Glutamatergic neuron (in vitro differentiated cells): ENCODE measurements around the gene PDRG1. TPM values are rescaled to one million over a fixed set of nuclear protein-coding genes. Genes with fewer than 3 reads are reported as not detected.

Experiments
- DNase-seq: peaks from one replicate; pipeline ENCODE4 v3.0.0; 2022
- H3K27ac Mint-ChIP-seq: one replicate; pipeline ENCODE4 v1.8.0; 2020; ENCODE audit warnings: mild to moderate bottlenecking, mixed read lengths, inconsistent platforms; ENCODE audit not compliant: unreplicated experiment
- H3K27me3 Mint-ChIP-seq: one replicate; pipeline ENCODE4 v1.8.0; 2020; ENCODE audit warnings: mild to moderate bottlenecking, moderate library complexity, mixed read lengths, inconsistent platforms; ENCODE audit not compliant: unreplicated experiment
- H3K36me3 Mint-ChIP-seq: one replicate; pipeline ENCODE4 v1.8.0; 2020; ENCODE audit warnings: mild to moderate bottlenecking, mixed read lengths, inconsistent platforms; ENCODE audit not compliant: unreplicated experiment
- H3K4me1 Mint-ChIP-seq: one replicate; pipeline ENCODE4 v1.8.0; 2020; ENCODE audit warnings: mild to moderate bottlenecking, low read depth, mixed read lengths, inconsistent platforms; ENCODE audit not compliant: unreplicated experiment
- H3K4me3 Mint-ChIP-seq: one replicate; pipeline ENCODE4 v1.8.0; 2020; ENCODE audit warnings: mild to moderate bottlenecking, mixed read lengths, inconsistent platforms; ENCODE audit not compliant: unreplicated experiment
- H3K9me3 Mint-ChIP-seq: one replicate; pipeline ENCODE4 v1.8.0; 2020; ENCODE audit warnings: mild to moderate bottlenecking, moderate library complexity, mixed read lengths, inconsistent platforms; ENCODE audit not compliant: unreplicated experiment
- CTCF ChIP-seq: fragments of 200-600 bp; sonication (generic); IDR thresholded peaks from one replicate; pipeline ENCODE4 v1.5.0; 2021; ENCODE audit not compliant: partially characterized antibody, unreplicated experiment
- long read RNA-seq: library from polyadenylated mRNA; unstranded; transcript quantifications from one replicate; pipeline ENCODE4 v2.0.0, GENCODE V29; 2020; ENCODE audit not compliant: unreplicated experiment
- total RNA-seq: library from RNA; stranded (reverse); fragmentation: NEBNext Ultra II Directional; extraction: Animal tissue kit (Norgen Biotek cat#: 25700); gene quantifications from one replicate; pipeline ENCODE4 v1.2.1, GENCODE V29; 2021; ENCODE audit not compliant: unreplicated experiment

The PDRG1 gene
- 69.5 TPM for total RNA-seq
- long read RNA-seq, transcript PDRG1-201 (5 exons, 1,998 nt) = major isoform, 71 of 86 reads
- long read RNA-seq, partial matches to known transcripts = 1 of 86 reads
- long read RNA-seq, other reads (novel, unspliced or antisense) = 14 of 86 reads

DNA sequence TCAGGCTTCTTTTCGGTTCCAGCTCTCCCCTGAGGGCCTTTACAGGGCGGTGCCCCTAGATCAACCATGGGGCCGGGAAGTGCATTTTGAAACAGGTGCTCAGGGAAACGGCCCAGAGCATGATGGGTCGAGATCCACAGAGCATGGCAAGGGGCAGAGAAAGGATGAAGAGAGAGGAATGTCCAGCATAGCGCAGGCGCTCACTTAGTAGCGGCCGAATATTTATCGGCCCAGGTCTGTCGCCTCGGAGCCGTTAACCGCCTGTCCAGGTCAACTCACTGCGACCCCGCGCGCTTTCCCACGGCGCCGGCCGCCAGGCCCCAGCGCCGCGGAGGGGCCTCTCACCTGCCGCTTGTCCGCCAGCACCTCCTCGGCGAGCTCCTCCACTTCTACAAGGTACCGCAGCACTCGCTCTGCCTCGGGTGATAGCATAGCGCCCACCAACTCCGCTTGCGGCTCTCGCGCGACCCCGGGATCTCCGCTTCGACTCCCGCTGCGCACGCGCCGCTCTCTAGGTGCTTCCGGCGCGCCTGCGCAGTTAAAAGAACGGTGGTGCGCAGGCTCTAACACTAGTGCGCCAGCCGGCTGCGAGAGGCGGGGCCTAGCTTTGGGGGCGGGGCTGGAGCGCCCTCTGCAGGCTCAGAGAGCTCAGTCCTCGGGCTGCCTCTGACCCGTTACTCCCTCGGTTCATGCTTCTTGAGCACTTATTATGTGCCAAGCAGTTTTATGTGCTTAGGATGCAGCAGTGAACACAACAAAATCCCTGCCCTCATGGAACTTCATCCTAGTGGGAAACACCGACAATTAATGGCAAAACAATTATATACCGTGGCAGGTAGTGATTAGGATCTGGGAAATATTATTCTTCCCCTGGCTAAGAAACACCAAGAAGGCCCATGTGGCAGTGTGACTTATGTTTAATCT is at the start of gene PDRG1:
PDRG1 (minus strand) TSS at position 517 of the 924 bp plus-strand sequence; CDS start at position 432, 85 bp downstream.
- Mint-ChIP-seq H3K27ac (peak within 1 kb of the TSS; percentile 97), H3K4me3 (peak within 1 kb of the TSS; percentile 96), H3K4me1 (peaks cover 41% of the 10 kb centered on the region), H3K36me3 (peaks cover 11% of the 10 kb centered on the region), H3K9me3 (peaks cover 25% of the 10 kb centered on the region), H3K27me3 (peaks cover 26% of the 10 kb centered on the region)
- DNase-seq = peak; percentile 100
- TF ChIP-seq CTCF = peak; percentile 95

DNA sequence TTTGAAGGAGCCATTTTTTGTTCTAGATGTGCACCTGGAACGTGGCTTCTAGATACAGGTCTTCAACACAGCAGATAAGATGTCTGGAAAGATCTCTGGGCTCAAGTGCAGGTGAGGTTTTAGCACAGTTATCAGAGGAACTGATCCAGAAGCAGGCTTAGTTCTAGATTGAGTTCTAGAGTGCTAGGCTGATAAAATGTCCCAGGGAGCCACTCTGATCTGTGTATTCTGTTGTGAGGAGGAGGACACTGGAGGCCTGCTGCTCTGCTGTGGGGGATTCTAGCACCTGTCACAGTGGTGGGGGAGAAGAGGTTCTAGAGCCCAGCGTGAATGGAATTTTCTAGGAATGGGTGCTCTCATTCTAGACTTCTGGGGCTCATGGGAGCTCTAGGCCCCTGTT is 46.4 kb upstream of the PDRG1 start:
- no peak overlapping the region for H3K4me3 Mint-ChIP-seq
- TF ChIP-seq CTCF = no peak
- no peak overlapping the region for H3K27ac Mint-ChIP-seq
- DNase-seq = no peak
- peaks cover 49% of the 10 kb centered on the region for H3K9me3 Mint-ChIP-seq
- peaks cover 49% of the 10 kb centered on the region for H3K27me3 Mint-ChIP-seq
- H3K36me3 Mint-ChIP-seq = peaks cover 25% of the 10 kb centered on the region
- peaks cover 24% of the 10 kb centered on the region for H3K4me1 Mint-ChIP-seq

DNA sequence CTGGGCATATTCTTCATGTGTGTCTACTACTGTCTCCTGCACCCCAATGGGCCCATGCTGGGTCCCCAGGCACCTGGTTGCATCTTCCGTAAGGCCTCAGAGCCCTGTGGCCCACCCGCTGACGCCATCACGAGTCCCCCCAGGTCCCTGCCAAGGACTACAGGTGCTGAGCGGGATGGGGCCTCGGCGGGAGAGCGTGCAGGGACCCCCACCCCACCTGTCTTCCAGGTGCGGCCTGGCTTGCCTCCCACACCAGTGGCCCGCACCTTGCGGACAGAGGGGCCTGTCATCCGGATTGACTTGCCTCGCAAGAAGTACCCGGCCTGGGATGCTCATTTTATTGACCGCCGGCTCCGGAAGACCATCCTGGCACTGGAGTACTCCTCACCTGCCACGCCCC is 45.1 kb upstream of the PDRG1 start:
- no peak for DNase-seq
- TF ChIP-seq CTCF = no peak
- Mint-ChIP-seq H3K4me3 (peak overlapping the region; percentile 0), H3K4me1 (peaks cover 27% of the 10 kb centered on the region), H3K36me3 (peaks cover 25% of the 10 kb centered on the region), H3K9me3 (peaks cover 47% of the 10 kb centered on the region), H3K27me3 (peaks cover 46% of the 10 kb centered on the region), H3K27ac (no peak overlapping the region)

GRCh38 chr20:31992086-31992485 is 40.2 kb upstream of the PDRG1 start:
- no peak for TF ChIP-seq CTCF
- Mint-ChIP-seq H3K36me3 (peaks cover 18% of the 10 kb centered on the region), H3K27me3 (peaks cover 32% of the 10 kb centered on the region), H3K4me1 (peaks cover 41% of the 10 kb centered on the region), H3K4me3 (no peak overlapping the region), H3K27ac (no peak overlapping the region), H3K9me3 (peaks cover 25% of the 10 kb centered on the region)
- no peak for DNase-seq

- H3K36me3 Mint-ChIP-seq = peaks cover 11% of the 10 kb centered on the region
- peaks cover 26% of the 10 kb centered on the region for H3K27me3 Mint-ChIP-seq
- H3K4me3 Mint-ChIP-seq = peak overlapping the region; percentile 73
- H3K9me3 Mint-ChIP-seq = peaks cover 20% of the 10 kb centered on the region
- DNase-seq = no peak
- no peak for TF ChIP-seq CTCF
- H3K4me1 Mint-ChIP-seq = peaks cover 39% of the 10 kb centered on the region
- H3K27ac Mint-ChIP-seq = peak overlapping the region; percentile 67
These were observed 39.5 kb upstream of the PDRG1 start for GRCh38 chr20:31991339-31991705.
